HG03439 (cell line): ENCODE results near the gene SERPINE2.

Experiments
- ATAC-seq: cut with Tn5 transposase; IDR thresholded peaks from one replicate; pipeline ENCODE4 v1.9.1; 2021; ENCODE audit warnings: mild to moderate bottlenecking, moderate library complexity; ENCODE audit not compliant: unreplicated experiment

Gene SERPINE2

GRCh38 chr2:223978451-223978850 is 60.6 kb downstream of the SERPINE2 start:
- no peak for ATAC-seq

DNA sequence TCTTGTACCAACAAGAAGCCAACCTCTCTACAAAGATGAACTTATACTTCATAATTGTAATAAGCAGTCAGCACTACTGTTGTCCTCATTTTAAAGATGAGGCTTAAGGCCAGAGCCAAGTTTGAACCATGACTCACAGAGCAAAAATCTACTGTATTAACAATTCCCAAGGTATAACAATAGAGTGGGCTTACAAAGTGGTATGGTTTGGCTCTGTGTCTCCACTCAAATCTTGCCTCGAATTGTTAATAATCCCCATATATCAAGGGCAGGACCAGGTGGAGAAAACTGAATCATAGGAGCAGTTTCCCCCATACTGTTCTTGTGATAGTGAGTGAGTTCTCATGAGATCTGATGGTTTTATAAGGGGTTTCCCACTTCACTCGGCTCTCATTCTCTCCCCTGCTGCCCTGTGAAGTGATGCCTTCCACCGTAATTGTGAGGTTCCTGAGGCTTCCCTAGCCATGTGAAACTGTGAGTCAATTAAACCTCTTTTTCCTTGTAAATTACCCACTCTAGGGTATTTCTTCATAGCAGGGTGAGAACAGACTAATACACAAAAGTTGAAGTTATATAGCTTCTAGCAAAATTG is 62.4 kb downstream of the SERPINE2 start:
- ATAC-seq: no peak

- no peak for ATAC-seq
Observed at GRCh38 chr2:223973606-223974005, 65.5 kb downstream of the SERPINE2 start.

DNA sequence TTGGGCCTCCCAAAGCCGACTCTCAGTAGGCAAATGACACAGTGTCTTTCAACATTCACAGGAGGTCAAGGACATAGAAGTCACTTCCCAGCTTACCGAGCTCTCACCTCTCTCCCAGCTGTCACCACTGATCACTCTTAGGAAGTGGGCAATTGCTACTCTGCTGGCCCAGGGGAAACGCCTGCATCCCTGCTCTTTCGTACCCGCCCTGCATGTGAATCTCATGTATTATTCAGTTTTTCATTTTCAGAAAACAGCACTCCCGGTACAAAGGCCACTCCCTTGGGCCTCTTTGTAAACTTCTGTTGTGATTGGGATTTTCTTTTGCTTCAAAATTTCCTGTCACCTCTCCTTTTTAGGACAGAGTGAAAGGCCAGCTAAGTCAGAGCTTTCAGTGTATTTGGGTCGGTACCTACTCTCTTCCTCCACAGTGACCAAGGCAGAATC is 66.4 kb downstream of the SERPINE2 start:
- ATAC-seq: no peak

DNA sequence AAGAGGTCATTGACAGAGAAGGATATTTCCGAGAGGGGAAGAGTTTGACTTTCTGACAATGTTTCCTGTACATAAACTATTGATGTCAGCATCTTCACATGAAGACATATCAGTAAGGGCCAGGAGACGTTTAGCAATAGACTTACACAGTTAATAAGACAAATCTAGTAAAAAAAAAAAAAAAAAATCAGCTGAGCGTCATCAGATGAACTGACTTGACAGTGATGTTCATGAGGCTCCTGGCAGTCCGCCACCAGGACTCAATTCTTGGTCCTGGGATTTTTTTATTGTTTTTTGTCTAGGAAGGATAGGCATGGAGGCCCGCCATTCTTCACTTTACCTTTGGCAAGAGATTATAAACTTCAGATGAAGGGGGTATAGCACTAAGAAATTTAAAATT is 67.4 kb downstream of the SERPINE2 start:
- ATAC-seq: no peak

DNA sequence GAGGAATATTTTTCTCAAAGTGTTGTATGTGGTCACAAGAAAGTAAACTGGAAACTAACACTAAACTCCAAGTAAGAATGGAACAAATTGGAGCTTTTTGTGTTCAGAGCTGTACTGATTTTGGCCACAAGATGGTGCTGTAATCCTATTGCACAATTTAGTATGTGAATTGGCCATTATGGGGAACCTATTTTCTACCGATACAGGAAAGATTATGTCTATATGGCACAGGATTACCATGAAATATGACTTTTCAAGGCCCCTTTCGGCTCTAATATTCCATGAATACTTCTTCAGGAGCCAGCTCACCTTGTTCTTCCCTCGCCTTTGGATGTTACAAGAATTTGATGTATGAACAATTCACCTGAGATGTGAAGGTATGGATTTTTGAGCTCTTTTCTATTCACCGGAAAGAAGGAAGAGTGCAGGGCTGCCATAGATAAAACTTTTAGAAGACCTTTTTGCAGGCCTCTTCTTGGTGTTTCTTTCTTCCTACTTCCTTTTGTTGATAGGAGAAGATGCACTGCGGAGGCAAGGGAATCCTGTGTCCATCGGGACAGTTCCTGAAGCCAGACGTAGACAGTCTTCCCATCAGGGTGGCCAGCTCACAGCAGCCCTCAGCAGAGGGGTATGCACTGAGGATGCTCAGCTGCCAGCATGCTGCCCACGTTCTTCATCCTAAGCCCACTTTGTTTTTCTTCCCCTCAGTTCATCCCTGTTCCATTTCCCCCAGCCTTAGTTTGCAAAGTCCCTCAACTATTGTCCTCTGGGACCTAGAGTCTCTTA is 68.5 kb downstream of the SERPINE2 start:
- peak; percentile 77 for ATAC-seq

- ATAC-seq: no peak
Observed at GRCh38 chr2:223969856-223970255, 69.2 kb downstream of the SERPINE2 start.

DNA sequence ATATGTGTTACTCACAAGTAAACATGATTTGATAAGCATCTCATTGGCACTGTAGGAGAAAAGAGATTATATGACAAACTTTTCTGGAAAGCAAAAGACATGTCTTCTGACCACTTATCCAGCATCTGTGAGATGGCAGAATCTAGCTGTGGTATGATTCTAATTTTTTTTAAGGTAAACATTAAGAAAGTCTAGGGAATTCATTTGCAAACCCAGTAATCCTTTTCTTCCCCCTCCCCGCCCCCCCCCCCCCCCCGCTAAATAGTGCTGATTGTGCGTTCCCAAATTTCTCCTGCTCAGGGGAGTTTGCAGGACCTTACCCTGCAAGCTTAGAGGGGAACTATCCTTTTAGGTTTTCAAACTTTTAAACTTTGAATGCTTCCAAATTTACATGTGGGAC is 69.8 kb downstream of the SERPINE2 start:
- ATAC-seq: no peak

- ATAC-seq: no peak
Observed at GRCh38 chr2:223967981-223968380, 71.1 kb downstream of the SERPINE2 start.

- ATAC-seq: no peak
Observed at GRCh38 chr2:223959688-223960087, 79.4 kb downstream of the SERPINE2 start.

GRCh38 chr2:223957092-223957851 is 81.8 kb downstream of the SERPINE2 start, which contains the start of gene MRPL44:
Gene MRPL44, plus strand, starts transcription at chr2:223957463. Its CDS starts 10 bp downstream, at chr2:223957473.
- ATAC-seq: peak; percentile 87

GRCh38 chr2:223956300-223956699 is 82.8 kb downstream of the SERPINE2 start:
- ATAC-seq: no peak

- ATAC-seq: no peak
Observed at GRCh38 chr2:223954401-223954800, 84.7 kb downstream of the SERPINE2 start.

DNA sequence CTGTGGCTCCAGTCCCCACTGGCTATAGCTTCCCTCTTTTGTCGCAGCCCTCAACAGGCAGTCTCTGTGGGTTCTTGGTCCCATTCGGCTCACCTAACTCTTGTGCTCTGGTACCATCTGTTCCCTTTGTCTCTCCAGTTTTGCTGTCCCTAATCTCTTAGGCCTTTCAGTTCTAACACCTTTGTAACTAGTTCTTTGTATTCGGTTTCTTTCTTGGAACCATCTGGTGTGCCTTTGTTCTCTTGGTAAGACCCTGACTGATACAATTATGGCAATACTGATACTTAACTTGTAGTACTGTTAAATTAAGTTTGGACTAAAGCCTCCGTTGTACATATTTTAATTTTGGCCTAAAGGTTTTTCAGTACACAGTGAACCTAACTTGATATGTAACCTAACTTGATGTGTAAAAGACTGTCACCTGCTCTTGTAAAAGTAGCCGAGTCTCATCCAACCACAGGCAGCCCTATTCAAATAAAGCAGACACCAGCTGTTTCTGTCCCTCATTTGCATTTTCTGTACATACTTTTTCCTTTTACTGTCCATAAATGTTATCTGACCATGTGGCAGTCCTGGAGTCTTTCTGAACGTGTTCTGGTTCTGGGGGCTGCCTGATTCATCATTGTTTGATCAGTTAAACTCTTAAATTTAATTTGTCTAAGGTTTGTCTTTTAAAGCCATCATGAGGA is 86.7 kb downstream of the SERPINE2 start:
- ATAC-seq: peak; percentile 55

DNA sequence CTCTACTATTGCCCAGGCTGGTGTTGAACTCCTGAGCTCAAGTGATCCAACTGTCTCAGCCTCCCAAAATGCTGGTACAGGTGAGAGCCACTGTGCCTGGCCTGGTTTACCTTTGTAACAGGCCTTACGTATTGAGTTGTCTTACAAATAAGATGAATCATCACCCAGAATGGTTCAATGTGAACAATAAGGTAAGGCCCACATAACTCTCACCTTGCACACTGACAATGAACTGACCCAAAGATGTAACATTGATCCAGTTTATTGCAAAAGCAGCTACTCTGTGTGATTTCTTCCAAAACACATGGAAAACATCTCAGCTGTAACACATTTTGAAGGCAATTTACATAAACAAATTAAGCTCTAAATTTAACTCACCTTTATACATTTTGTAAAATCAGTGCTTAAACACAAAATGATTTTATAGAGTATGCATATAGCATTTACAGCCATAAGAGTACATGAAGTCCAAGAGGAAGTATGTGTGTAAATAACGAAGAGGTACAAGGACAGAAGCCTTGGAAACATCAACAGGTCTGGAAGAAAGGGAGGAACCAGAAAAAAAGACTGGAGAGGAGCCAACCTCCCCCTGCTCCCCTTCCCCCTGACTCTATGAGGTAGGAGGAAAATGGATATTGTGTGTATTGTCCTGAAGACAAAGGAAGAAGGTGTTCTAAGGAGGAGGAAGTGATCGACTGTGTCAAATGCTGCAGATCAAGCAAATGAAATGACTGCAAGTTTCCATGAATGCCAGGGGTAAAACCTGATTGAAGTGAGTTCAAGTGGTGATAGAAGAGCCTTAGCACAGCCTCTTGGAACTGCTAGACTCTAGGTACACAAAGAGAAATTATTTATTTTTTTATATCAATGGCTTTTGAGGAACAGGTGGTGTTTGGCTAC is 88.4 kb downstream of the SERPINE2 start:
- no peak for ATAC-seq

DNA sequence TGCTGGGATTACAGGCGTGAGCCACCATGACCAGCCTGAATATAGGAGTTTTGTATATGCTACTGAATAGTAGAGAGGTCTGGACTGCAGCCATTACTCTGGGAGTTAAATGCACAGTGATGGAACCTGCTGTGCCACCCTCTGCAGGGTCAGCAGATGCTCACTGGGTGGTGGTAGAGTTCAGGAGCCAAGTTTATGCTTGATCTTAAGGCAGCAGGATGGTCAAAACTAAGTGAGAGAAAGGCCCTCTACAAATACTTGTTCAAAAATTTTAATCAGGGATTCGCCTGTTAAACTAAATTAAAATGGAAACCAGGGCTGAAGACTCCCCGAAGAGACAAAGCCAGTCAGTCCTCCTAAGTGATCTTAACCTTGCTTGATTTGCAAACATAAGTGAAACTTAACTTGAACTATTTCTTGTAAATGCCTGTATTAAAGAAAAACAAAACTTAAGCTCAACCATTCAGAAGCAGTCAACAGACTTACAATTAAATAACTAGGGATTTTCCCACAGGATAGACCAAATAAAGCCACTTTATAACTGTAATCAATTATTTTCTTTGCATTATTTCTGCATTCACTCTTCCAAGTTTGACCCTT is 89.7 kb downstream of the SERPINE2 start:
- ATAC-seq: no peak

GRCh38 chr2:223947711-223948205 is 91.3 kb downstream of the SERPINE2 start:
- ATAC-seq: no peak

DNA sequence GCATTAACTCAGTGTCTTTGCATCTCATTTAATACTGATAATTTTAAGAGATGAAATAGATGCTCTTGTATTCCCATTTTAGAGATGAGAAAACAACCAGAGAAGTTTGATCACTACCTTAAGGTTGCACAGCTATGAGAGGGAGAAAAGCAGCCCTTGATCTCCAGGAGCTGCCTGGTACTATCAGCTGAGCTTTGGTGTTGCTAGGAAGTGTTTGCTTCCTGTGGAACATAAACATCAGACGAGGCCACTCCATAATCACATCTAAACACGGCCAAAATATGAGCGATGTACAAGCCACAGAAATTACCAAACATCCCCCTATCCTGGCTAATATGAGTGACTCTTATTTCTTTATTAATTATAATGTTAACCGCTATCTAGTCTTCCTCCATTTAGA is 93.3 kb downstream of the SERPINE2 start:
- ATAC-seq: no peak

DNA sequence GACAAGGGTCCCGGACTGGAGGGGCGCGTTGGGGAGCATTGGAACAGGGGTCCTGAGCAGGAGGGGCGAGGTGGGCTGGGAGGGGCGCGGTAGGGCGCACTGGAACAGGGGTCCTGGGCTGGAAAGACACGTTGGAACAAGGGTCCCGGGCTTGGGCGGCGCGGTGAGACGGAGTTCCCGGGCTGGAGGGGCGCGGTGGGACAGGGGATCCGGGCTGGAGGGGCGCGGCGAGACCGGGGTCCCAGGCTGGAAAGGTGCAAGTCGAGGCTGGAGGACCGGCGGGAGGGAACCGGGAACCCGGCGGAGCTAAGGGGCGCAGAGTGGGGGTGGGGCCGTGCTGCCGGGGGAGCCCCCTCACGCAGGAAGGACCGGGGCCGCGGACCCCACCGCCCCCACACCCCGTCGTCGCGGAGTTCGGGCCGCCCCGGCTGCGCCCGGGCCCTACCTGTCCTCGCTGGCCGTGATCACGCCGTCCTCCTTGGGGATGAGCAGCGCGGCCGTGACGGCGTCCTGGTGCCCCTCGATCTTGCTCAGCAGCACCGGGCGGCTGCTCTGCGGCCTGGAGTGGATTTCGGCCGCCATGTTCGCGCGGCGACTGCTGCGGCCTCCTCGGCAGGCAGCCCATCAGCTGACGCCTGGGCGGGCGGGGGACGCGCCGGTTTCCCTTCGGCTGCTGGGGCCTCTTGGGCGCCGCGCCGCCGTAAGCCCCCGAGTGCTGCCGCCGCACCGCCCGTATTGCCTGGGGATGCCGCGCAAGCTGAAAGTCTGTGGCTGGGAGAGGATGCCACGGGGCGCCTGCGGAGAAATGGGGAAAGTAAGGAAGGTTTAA is 94.2 kb downstream of the SERPINE2 start, which contains the start of gene WDFY1:
Gene WDFY1, minus strand, starts transcription at position 633 of the 829 bp plus-strand sequence. Its CDS starts 51 bp downstream, at position 582.
- ATAC-seq: peak; percentile 72
